Tibial nerve (tissue), 4 donors: ENCODE data around the gene KMT5C. TPM values are rescaled to one million over a fixed set of nuclear protein-coding genes. Genes with fewer than 3 reads are reported as not detected.

Experiments
- DNase-seq, 2 donors: peaks; one replicate each; pipeline ENCODE4 v3.0.0-alpha.2; 2019; ENCODE audit warnings: low spot score in 2 of 2
- H3K27ac ChIP-seq, 4 donors: fragments of 200-600 bp; sonication (generic) in 3 of 4; one replicate each; pipeline ENCODE4 v1.5.1; 2017 to 2019; ENCODE audit warnings: mild to moderate bottlenecking in 1 of 4
- H3K27me3 ChIP-seq, 2 donors: fragments of 200-600 bp; sonication (generic) in 1 of 2; one replicate each; pipeline versions ENCODE4 v1.5.1 to v1.6.0; 2017 to 2019
- H3K36me3 ChIP-seq, 3 donors: fragments of 200-600 bp; sonication (generic); one replicate each; pipeline ENCODE4 v1.5.1; 2018 to 2019
- H3K4me1 ChIP-seq, 4 donors: fragments of 200-600 bp; sonication (generic) in 3 of 4; one replicate each; pipeline ENCODE4 v1.5.1; 2017 to 2019
- H3K4me3 ChIP-seq, 4 donors: fragments of 200-600 bp; sonication (generic) in 3 of 4; one replicate each; pipeline ENCODE4 v1.5.1; 2017 to 2019; ENCODE audit warnings: mild to moderate bottlenecking in 1 of 4, moderate library complexity in 1 of 4
- H3K9me3 ChIP-seq, 4 donors: fragments of 200-600 bp; sonication (generic) in 3 of 4; one replicate each; pipeline ENCODE4 v1.5.1; 2017 to 2019
- CTCF ChIP-seq, 5 experiments: fragments of 200-600 bp in 3 of 5; fragments of 450-650 bp in 2 of 5; sonication (generic) in 3 of 5; IDR thresholded peaks; one replicate each; pipeline ENCODE4 v1.5.1; 2016 to 2019; ENCODE audit warnings: antibody characterized with exemption in 5 of 5, mild to moderate bottlenecking in 3 of 5, moderate library complexity in 2 of 5
- EP300 ChIP-seq, 2 donors: sonication (generic); formaldehyde crosslinking; IDR thresholded peaks; one replicate each; pipeline ENCODE4 v1.6.1; 2017; ENCODE audit warnings: antibody characterized with exemption in 2 of 2, mild to moderate bottlenecking in 1 of 2
- POLR2A ChIP-seq, 2 donors: fragments of 450-650 bp; IDR thresholded peaks; one replicate each; pipeline ENCODE4 v1.6.1; 2017; ENCODE audit warnings: antibody characterized with exemption in 2 of 2, mild to moderate bottlenecking in 2 of 2, moderate library complexity in 2 of 2
- WGBS, 2 donors: methylation state at CpG; one replicate each; pipeline ENCODE4 v1.1.5; 2018; 5-methylcytosine and 5-hydroxymethylcytosine counted together
- total RNA-seq, 4 donors: library from RNA; depleted of rRNA; stranded (reverse); fragments of >200 nt; gene quantifications; one replicate each; pipeline ENCODE4 v1.1.0, GENCODE V29; 2016

Gene KMT5C
- total RNA-seq, 4 donors from 2014 or later: 30.6 to 50.0 (median 41.2) TPM

- DNase-seq: no peak
- TF ChIP-seq EP300 (IDR thresholded peaks at IDR 0.05) (no peak), CTCF (IDR thresholded peaks at IDR 0.05) (no peak), POLR2A (IDR thresholded peaks at IDR 0.05) (no peak)
- no peak overlapping the region for H3K27ac ChIP-seq
- H3K9me3 ChIP-seq: peaks cover 0 to 5% (median 0%) of the 10 kb centered on the region in 4 donors
- no peaks in the 10 kb centered on the region for H3K4me1 ChIP-seq
- H3K36me3 ChIP-seq: peaks cover 0 to 52% (median 0%) of the 10 kb centered on the region in 3 donors
- H3K27me3 ChIP-seq: no peaks in the 10 kb centered on the region
- WGBS, 2 donors: 41 to 60% methylated on average over 5 to 7 of the region's 7 CpGs
- H3K4me3 ChIP-seq: no peak overlapping the region
Observed at GRCh38 chr19:55310498-55310897, 29.2 kb upstream of the KMT5C start.

- no peak overlapping the region for H3K4me3 ChIP-seq
- H3K27me3 ChIP-seq: no peaks in the 10 kb centered on the region
- DNase-seq: no peak
- peaks cover 0 to 5% (median 0%) of the 10 kb centered on the region in 4 donors for H3K9me3 ChIP-seq
- peaks cover 0 to 43% (median 0%) of the 10 kb centered on the region in 3 donors for H3K36me3 ChIP-seq
- H3K27ac ChIP-seq: no peak overlapping the region
- TF ChIP-seq EP300 (IDR thresholded peaks at IDR 0.05): no peak
- no peak for TF ChIP-seq POLR2A (IDR thresholded peaks at IDR 0.05)
- no peak for TF ChIP-seq CTCF (IDR thresholded peaks at IDR 0.05)
- WGBS, 2 donors: 85 to 94% methylated on average over 5 to 9 of the region's 9 CpGs
- no peaks in the 10 kb centered on the region for H3K4me1 ChIP-seq
Observed at GRCh38 chr19:55311397-55311796, 28.3 kb upstream of the KMT5C start.

- no peaks in the 10 kb centered on the region for H3K27me3 ChIP-seq
- TF ChIP-seq CTCF (IDR thresholded peaks at IDR 0.05): no peak
- TF ChIP-seq POLR2A (IDR thresholded peaks at IDR 0.05): no peak
- no peak for TF ChIP-seq EP300 (IDR thresholded peaks at IDR 0.05)
- H3K27ac ChIP-seq: no peak overlapping the region
- peaks cover 0 to 39% (median 0%) of the 10 kb centered on the region in 3 donors for H3K36me3 ChIP-seq
- peaks cover 0 to 5% (median 0%) of the 10 kb centered on the region in 4 donors for H3K9me3 ChIP-seq
- no peak for DNase-seq
- H3K4me3 ChIP-seq: no peak overlapping the region
- 78 to 84% methylated on average over 14 to 17 of the region's 18 CpGs for WGBS, 2 donors
- no peaks in the 10 kb centered on the region for H3K4me1 ChIP-seq
Observed at GRCh38 chr19:55311797-55312196, 27.9 kb upstream of the KMT5C start.

- Histone ChIP-seq H3K27ac (no peak overlapping the region), H3K4me1 (no peaks in the 10 kb centered on the region), H3K9me3 (peaks cover 0 to 5% (median 0%) of the 10 kb centered on the region in 4 donors), H3K27me3 (no peaks in the 10 kb centered on the region), H3K4me3 (no peak overlapping the region), H3K36me3 (peaks cover 0 to 35% (median 0%) of the 10 kb centered on the region in 3 donors)
- 77 to 82% methylated on average over 45 to 47 of the region's 47 CpGs for WGBS, 2 donors
- DNase-seq: no peak
- TF ChIP-seq CTCF (IDR thresholded peaks at IDR 0.05) (no peak), POLR2A (IDR thresholded peaks at IDR 0.05) (no peak), EP300 (IDR thresholded peaks at IDR 0.05) (no peak)
Observed at GRCh38 chr19:55312621-55313512, 26.8 kb upstream of the KMT5C start.

GRCh38 chr19:55314396-55314795 is 25.3 kb upstream of the KMT5C start:
- Histone ChIP-seq H3K27ac (no peak overlapping the region), H3K9me3 (peaks cover 0 to 4% (median 0%) of the 10 kb centered on the region in 4 donors), H3K4me3 (no peak overlapping the region), H3K36me3 (peaks cover 0 to 28% (median 0%) of the 10 kb centered on the region in 3 donors), H3K27me3 (no peaks in the 10 kb centered on the region), H3K4me1 (no peaks in the 10 kb centered on the region)
- no peak for DNase-seq
- WGBS, 2 donors: 71 to 74% methylated on average over 8 of the region's 8 CpGs
- no peak for TF ChIP-seq CTCF (IDR thresholded peaks at IDR 0.05)
- TF ChIP-seq POLR2A (IDR thresholded peaks at IDR 0.05): no peak
